Neural cell (in vitro differentiated cells): ENCODE measurements around the gene VAV2. TPM values are rescaled to one million over a fixed set of nuclear protein-coding genes. Genes with fewer than 3 reads are reported as not detected.

Source experiments
- H2AFZ ChIP-seq: fragments of 200-600, 300-800 bp; sonication (generic), shearing (Covaris generic); 2 replicates; pipeline ENCODE4 v1.6.0; 2014; ENCODE audit warnings: low read depth, mild to moderate bottlenecking, antibody characterized with exemption, low read length, moderate library complexity
- H3F3A ChIP-seq: fragments of 200-600 bp; shearing (Covaris generic); 2 replicates; pipeline ENCODE4 v1.6.1; 2016; ENCODE audit warnings: mild to moderate bottlenecking, moderate library complexity, mixed read lengths, antibody characterized with exemption, low read length; ENCODE audit not compliant: insufficient read depth, poor library complexity, severe bottlenecking
- H3K27ac ChIP-seq: fragments of 200-600, 300-800 bp; sonication (generic), shearing (Covaris generic); 2 replicates; pipeline ENCODE4 v1.5.1; 2014; ENCODE audit warnings: mild to moderate bottlenecking, low read length, moderate library complexity
- H3K27me3 ChIP-seq: fragments of 300-800, 200-600 bp; sonication (generic), shearing (Covaris generic); 2 replicates; pipeline ENCODE4 v1.6.0; 2014; ENCODE audit warnings: mild to moderate bottlenecking, low read depth, low read length, moderate library complexity; ENCODE audit not compliant: insufficient read depth
- H3K36me3 ChIP-seq: fragments of 300-800, 200-600 bp; sonication (generic), shearing (Covaris generic); 2 replicates; pipeline ENCODE4 v1.5.1; 2014; ENCODE audit warnings: mild to moderate bottlenecking, antibody characterized with exemption, low read length, moderate library complexity; ENCODE audit not compliant: insufficient read depth
- H3K4me2 ChIP-seq: fragments of 300-800, 200-600 bp; sonication (generic), shearing (Covaris generic); 2 replicates; pipeline ENCODE4 v1.6.0; 2014; ENCODE audit warnings: mild to moderate bottlenecking, low read length
- H3K4me3 ChIP-seq: fragments of 300-800, 200-600 bp; sonication (generic), shearing (Covaris generic); 2 replicates; pipeline ENCODE4 v1.5.1; 2014; ENCODE audit warnings: mild to moderate bottlenecking, low read length, moderate library complexity
- H3K79me2 ChIP-seq: fragments of 200-600 bp; shearing (Covaris generic); replicated peaks from 2 replicates; pipeline ENCODE4 v1.6.0; 2014; ENCODE audit warnings: mild to moderate bottlenecking, low read length, moderate library complexity; ENCODE audit not compliant: insufficient read depth
- H3K9ac ChIP-seq: fragments of 300-800, 200-600 bp; sonication (generic), shearing (Covaris generic); 2 replicates; pipeline ENCODE4 v1.6.1; 2016; ENCODE audit warnings: mild to moderate bottlenecking, low read length, mixed read lengths
- H3K9me2 ChIP-seq: fragments of 200-600 bp; shearing (Covaris generic); 2 replicates; pipeline ENCODE4 v1.6.1; 2016; ENCODE audit warnings: mild to moderate bottlenecking, low read length, mixed read lengths; ENCODE audit not compliant: insufficient read depth
- H3K9me3 ChIP-seq: fragments of 200-600, 300-800 bp; sonication (generic), shearing (Covaris generic); 2 replicates; pipeline ENCODE4 v1.6.1; 2016; ENCODE audit warnings: mild to moderate bottlenecking, mixed run types, low read length, moderate library complexity, mixed read lengths
- H4K20me1 ChIP-seq: fragments of 200-600 bp; shearing (Covaris generic); 2 replicates; pipeline ENCODE4 v1.6.1; 2016; ENCODE audit warnings: mild to moderate bottlenecking, mixed run types; ENCODE audit not compliant: insufficient read depth
- CTCF ChIP-seq: fragments of 450-650 bp; IDR thresholded peaks from 2 replicates; pipeline ENCODE4 v1.5.1; 2014; ENCODE audit warnings: antibody characterized with exemption, mild to moderate bottlenecking, moderate library complexity; ENCODE audit not compliant: poor library complexity, severe bottlenecking
- EP300 ChIP-seq: fragments of 450-650 bp; conservative IDR thresholded peaks from 2 replicates; pipeline ENCODE4 v1.6.1; 2014; ENCODE audit warnings: antibody characterized with exemption, mild to moderate bottlenecking, moderate library complexity; ENCODE audit not compliant: poor library complexity, severe bottlenecking
- EZH2 ChIP-seq: fragments of 200-600, 300-800 bp; shearing (Covaris generic), sonication (generic); IDR thresholded peaks from 2 replicates; pipeline ENCODE4 v1.6.1; 2014; ENCODE audit warnings: antibody characterized with exemption, low read length, borderline replicate concordance, mild to moderate bottlenecking; ENCODE audit not compliant: insufficient read depth, poor library complexity, severe bottlenecking
- MXI1 ChIP-seq: fragments of 450-650 bp; conservative IDR thresholded peaks from 2 replicates; pipeline ENCODE4 v1.6.1; 2014; ENCODE audit warnings: antibody characterized with exemption, mild to moderate bottlenecking; ENCODE audit not compliant: poor library complexity, severe bottlenecking
- POLR2AphosphoS5 ChIP-seq: IDR thresholded peaks from 2 replicates; pipeline ENCODE4 v1.6.1; 2012
- RAD21 ChIP-seq: fragments of 450-650 bp; conservative IDR thresholded peaks from 2 replicates; pipeline ENCODE4 v1.6.1; 2014; ENCODE audit warnings: antibody characterized with exemption, mild to moderate bottlenecking, moderate library complexity
- REST ChIP-seq: IDR thresholded peaks from 2 replicates; pipeline ENCODE4 v1.6.1; 2012; ENCODE audit warnings: borderline replicate concordance
- SMC3 ChIP-seq: fragments of 450-650 bp; conservative IDR thresholded peaks from 2 replicates; pipeline ENCODE4 v1.6.1; 2014; ENCODE audit warnings: antibody characterized with exemption, mild to moderate bottlenecking, moderate library complexity; ENCODE audit not compliant: poor library complexity
- TAF1 ChIP-seq: IDR thresholded peaks from 2 replicates; pipeline ENCODE4 v1.6.1; 2012; ENCODE audit warnings: low read depth
- polyA plus RNA-seq: library from polyadenylated mRNA; depleted of rRNA; stranded (reverse); fragments of >200 nt; gene quantifications from 2 replicates; pipeline ENCODE4 v1.2.3, GENCODE V29; 2014

Gene VAV2
- polyA plus RNA-seq, 1 donor from 2014 or later, result 35.2 TPM

DNA sequence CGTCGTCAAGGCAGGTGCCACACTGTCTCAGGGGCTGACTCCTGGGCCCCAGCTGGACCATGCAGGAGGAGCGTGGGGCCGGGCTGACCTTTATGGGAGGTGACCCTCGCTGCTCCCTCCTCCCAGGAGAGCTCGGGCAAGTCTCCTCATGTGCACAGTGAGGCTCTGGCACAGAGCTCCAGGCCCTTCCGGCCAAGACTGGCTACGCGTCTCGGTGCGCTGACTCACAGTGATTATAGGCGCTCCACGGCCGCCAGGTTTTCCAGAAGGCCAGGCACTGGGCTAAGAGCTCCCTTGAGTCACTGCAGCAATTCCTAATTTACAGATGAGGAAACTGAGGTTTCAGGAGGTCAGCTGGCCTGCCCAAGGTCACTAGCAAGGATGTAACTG, 47.4 kb downstream of the VAV2 start:
- Histone ChIP-seq H3F3A (no peaks in the 10 kb centered on the region), H3K27ac (no peak overlapping the region), H3K9me2 (no peaks in the 10 kb centered on the region), H3K4me2 (no peak overlapping the region), H2AFZ (no peak overlapping the region), H3K9ac (no peak overlapping the region), H3K27me3 (no peaks in the 10 kb centered on the region), H3K36me3 (no peaks in the 10 kb centered on the region), H4K20me1 (no peaks in the 10 kb centered on the region), H3K79me2 (peaks cover 4% of the 10 kb centered on the region), H3K9me3 (no peaks in the 10 kb centered on the region), H3K4me3 (no peak overlapping the region)
- no peak for TF ChIP-seq SMC3
- no peak for TF ChIP-seq EP300
- TF ChIP-seq TAF1, result no peak
- no peak for TF ChIP-seq EZH2
- no peak for TF ChIP-seq RAD21
- TF ChIP-seq CTCF, result no peak
- TF ChIP-seq MXI1, result no peak
- no peak for TF ChIP-seq REST
- no peak for TF ChIP-seq POLR2AphosphoS5

DNA sequence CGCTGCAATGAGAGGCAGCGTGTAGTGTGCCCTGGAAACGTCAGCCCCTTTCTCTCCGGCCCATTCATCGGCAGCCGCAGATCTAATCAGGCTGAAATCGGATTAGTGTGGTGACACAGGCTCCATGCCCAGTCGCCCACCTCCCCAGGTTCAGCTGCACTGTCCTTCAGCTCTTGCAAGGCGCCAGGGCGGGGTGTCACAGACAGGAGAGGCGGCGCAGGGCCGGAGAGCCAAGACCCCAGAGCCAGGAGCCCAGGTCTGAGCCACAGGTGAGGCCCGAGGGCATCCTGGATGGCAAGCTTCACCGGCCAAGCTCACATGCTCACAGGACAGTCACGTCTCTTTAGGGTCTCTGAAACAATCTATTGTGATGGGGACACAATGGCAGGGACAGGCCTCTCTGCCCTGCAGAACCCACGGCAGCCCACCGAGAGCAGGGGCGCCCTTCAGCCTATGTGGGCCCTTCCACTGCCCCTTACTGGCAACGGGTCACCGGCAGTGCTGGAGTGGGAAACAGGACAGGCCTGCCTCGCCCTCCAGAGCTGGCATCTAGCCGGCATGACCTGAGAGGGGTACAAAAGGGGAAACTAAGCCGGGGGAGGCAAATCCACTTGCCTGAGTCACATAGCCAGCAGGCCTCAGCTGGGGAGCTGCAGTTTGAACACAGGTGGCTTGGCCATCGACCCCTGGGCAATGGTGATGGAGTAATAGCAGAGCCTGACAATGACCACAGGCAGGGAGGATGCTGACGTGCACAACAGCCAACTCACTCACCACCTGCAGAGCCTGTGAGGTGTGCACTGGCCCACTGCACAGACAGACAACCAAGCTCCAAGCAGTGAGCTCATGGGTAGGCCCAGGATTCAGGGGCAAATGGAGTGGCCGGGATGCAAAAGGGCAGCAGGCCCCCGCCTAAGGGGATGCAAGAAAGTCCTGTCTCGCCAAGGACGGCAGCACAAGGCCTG, 48.1 kb downstream of the VAV2 start:
- no peaks in the 10 kb centered on the region for H3F3A ChIP-seq
- TF ChIP-seq EP300 (no peak), MXI1 (no peak), TAF1 (no peak), SMC3 (no peak), RAD21 (no peak), POLR2AphosphoS5 (no peak), EZH2 (no peak), REST (no peak), CTCF (no peak)
- peaks cover 4% of the 10 kb centered on the region for H3K79me2 ChIP-seq
- H3K27me3 ChIP-seq, result no peaks in the 10 kb centered on the region
- no peaks in the 10 kb centered on the region for H3K36me3 ChIP-seq
- H3K4me2 ChIP-seq, result no peak overlapping the region
- no peak overlapping the region for H3K4me3 ChIP-seq
- H3K9me2 ChIP-seq, result no peaks in the 10 kb centered on the region
- H3K27ac ChIP-seq, result no peak overlapping the region
- no peak overlapping the region for H3K9ac ChIP-seq
- no peak overlapping the region for H2AFZ ChIP-seq
- no peaks in the 10 kb centered on the region for H4K20me1 ChIP-seq
- H3K9me3 ChIP-seq, result no peaks in the 10 kb centered on the region
